Measurements from ENCODE around the gene MSMO1.

GRCh38 chr4:165385126-165385525, 57.7 kb downstream of the MSMO1 start:
- TF ChIP-seq CTCF (IDR thresholded peaks at IDR 0.05; ENCODE audit: low read depth, low read length, poor library complexity, severe bottlenecking): no peak
- no peak for TF ChIP-seq EZH2phosphoT487 (IDR thresholded peaks at IDR 0.05; ENCODE audit: borderline replicate concordance, low read length)

Measured in DOHH2 (cell line).